B cell (primary cell): ENCODE measurements around the gene CDK6. TPM values are rescaled to one million over a fixed set of nuclear protein-coding genes. Genes with fewer than 3 reads are reported as not detected.
A peak's percentile ranks its signal among the peaks of the same experiment; 100 is the strongest.

Source experiments
- ATAC-seq: fragments of 200-7000 bp; cut with Tn5 transposase; one replicate; pipeline ENCODE4 v1.10.0; 2021; ENCODE audit warnings: low read depth, mild to moderate bottlenecking, moderate number of reproducible peaks, moderate library complexity
- CTCF ChIA-PET: fragments of 350-600 bp; sonication (Branson Sonifier 250); formaldehyde crosslinking; loops from one replicate; lab custom pipeline; 2021; ENCODE audit warnings: antibody characterized with exemption, inconsistent platforms; lab: Charles Lee
- POLR2A ChIA-PET: fragments of 350-600 bp; sonication (Branson Sonifier 250); formaldehyde crosslinking; loops from one replicate; lab custom pipeline; 2021; ENCODE audit warnings: antibody characterized with exemption; lab: Charles Lee
- DNase-seq: peaks from one replicate; pipeline ENCODE4 v3.0.0; 2013
- H2AFZ ChIP-seq: 2 replicates; pipeline ENCODE4 v1.6.1; 2012; ENCODE audit warnings: mild to moderate bottlenecking, low read depth, low read length; ENCODE audit not compliant: insufficient read depth, poor library complexity, severe bottlenecking
- H3K27ac ChIP-seq, 2 donors: 1 replicate in 1 of 2; 2 replicates in 1 of 2; pipeline ENCODE4 v1.5.1; 2012 to 2013; ENCODE audit warnings: low read length in 2 of 2, mild to moderate bottlenecking in 2 of 2, moderate library complexity in 1 of 2
- H3K27me3 ChIP-seq, 4 experiments: fragments of 200-600 bp in 1 of 4; sonication (generic) in 1 of 4; replicated peaks in 1 of 4; 1 replicate in 2 of 4; 2 replicates in 2 of 4; pipeline versions ENCODE4 v1.6.1 to v1.7.0; 2013 to 2016; ENCODE audit warnings: low read length in 3 of 4, mild to moderate bottlenecking in 2 of 4, mixed read lengths in 1 of 4, moderate library complexity in 1 of 4; ENCODE audit not compliant: insufficient read depth in 4 of 4, control insufficient read depth in 3 of 4; ENCODE audit errors: control extremely low read depth in 1 of 4
- H3K36me3 ChIP-seq, 2 experiments: replicated peaks in 1 of 2; 1 replicate in 1 of 2; 2 replicates in 1 of 2; pipeline versions ENCODE4 v1.6.1 to v1.7.1; 2013; ENCODE audit warnings: low read length in 1 of 2; ENCODE audit not compliant: insufficient read depth in 2 of 2, control insufficient read depth in 1 of 2; ENCODE audit errors: control extremely low read depth in 1 of 2, extremely low read depth in 1 of 2
- H3K4me1 ChIP-seq, 2 donors: fragments of 200-600 bp in 1 of 2; sonication (generic) in 1 of 2; 1 replicate in 1 of 2; 2 replicates in 1 of 2; pipeline versions ENCODE4 v1.5.1 to v1.6.1; 2013 to 2017; ENCODE audit warnings: low read length in 2 of 2; ENCODE audit not compliant: control insufficient read depth in 2 of 2, insufficient read depth in 2 of 2
- H3K4me2 ChIP-seq: replicated peaks from 2 replicates; pipeline ENCODE3; 2012; ENCODE audit warnings: mild to moderate bottlenecking, low read depth, low read length; ENCODE audit not compliant: poor library complexity, severe bottlenecking
- H3K4me3 ChIP-seq, 5 experiments: fragments of 200-600 bp in 1 of 5; sonication (generic) in 1 of 5; 1 replicate in 3 of 5; 2 replicates in 2 of 5; pipeline versions ENCODE4 v1.5.1 to v1.7.0; 2011 to 2016; ENCODE audit warnings: low read length in 4 of 5, mild to moderate bottlenecking in 4 of 5, low read depth in 2 of 5, control low read depth in 1 of 5, moderate library complexity in 1 of 5; ENCODE audit not compliant: insufficient read depth in 1 of 5; ENCODE audit errors: control extremely low read depth in 1 of 5, extremely low read depth in 1 of 5
- H3K79me2 ChIP-seq: fragments of 200-600 bp; sonication (generic); one replicate; pipeline ENCODE4 v1.6.0; 2016; ENCODE audit warnings: low read length; ENCODE audit not compliant: control insufficient read depth, insufficient read depth
- H3K9ac ChIP-seq: fragments of 200-600 bp; sonication (generic); 2 replicates; pipeline ENCODE4 v1.6.1; 2017; ENCODE audit warnings: mild to moderate bottlenecking, low read length, moderate library complexity
- H3K9me3 ChIP-seq, 3 donors: one replicate each; pipeline versions ENCODE4 v1.6.1 to v1.7.1; 2013; ENCODE audit warnings: low read length in 2 of 3; ENCODE audit not compliant: control insufficient read depth in 2 of 3, insufficient read depth in 1 of 3; ENCODE audit errors: control extremely low read depth in 1 of 3
- H4K20me1 ChIP-seq: 2 replicates; pipeline ENCODE4 v1.6.0; 2012; ENCODE audit warnings: mild to moderate bottlenecking, low read length; ENCODE audit not compliant: insufficient read depth, control insufficient read depth, poor library complexity, severe bottlenecking
- H3K27ac Mint-ChIP-seq: one replicate; pipeline ENCODE4 v1.8.0; 2021; ENCODE audit warnings: mixed read lengths
- H3K27me3 Mint-ChIP-seq: one replicate; pipeline ENCODE4 v1.8.0; 2021; ENCODE audit warnings: mixed read lengths
- H3K4me1 Mint-ChIP-seq: one replicate; pipeline ENCODE4 v1.8.0; 2021; ENCODE audit warnings: mixed read lengths
- H3K4me3 Mint-ChIP-seq: one replicate; pipeline ENCODE4 v1.8.0; 2021; ENCODE audit warnings: mixed read lengths
- H3K9me3 Mint-ChIP-seq: one replicate; pipeline ENCODE4 v1.8.0; 2022; ENCODE audit warnings: mixed read lengths; ENCODE audit not compliant: insufficient read depth
- EZH2 ChIP-seq: IDR thresholded peaks from 2 replicates; pipeline ENCODE4 v1.6.1; 2012; ENCODE audit warnings: borderline replicate concordance, low read depth, mild to moderate bottlenecking, moderate library complexity, low read length; ENCODE audit not compliant: insufficient read depth, poor library complexity, severe bottlenecking
- WGBS: methylation state at CpG from one replicate; pipeline ENCODE4 v1.1.5; 2013; ENCODE audit warnings: missing lambda C conversion rate; ENCODE audit not compliant: insufficient coverage; 5-methylcytosine and 5-hydroxymethylcytosine counted together
- intact Hi-C: fragments of 100-400 bp; cut with micrococcal nuclease; formaldehyde crosslinking; loops from one replicate; pipeline ENCODE4 v1.10.0; 2022
- polyA plus RNA-seq: library from polyadenylated mRNA; depleted of rRNA; stranded (reverse); fragments of >200 nt; gene quantifications from 2 replicates; pipeline ENCODE4 v1.2.3, GENCODE V29; 2012
- total RNA-seq, 2 donors: library from RNA; stranded (reverse); fragments of 120-200 nt in 1 of 2; gene quantifications; 1 replicate in 1 of 2; 2 replicates in 1 of 2; pipeline versions ENCODE4 v1.2.3 to v1.2.4, GENCODE V29; 2013 to 2022
- TF ChIP-seq, protein P1 (sequence below): fragments of 200-600 bp; IDR thresholded peaks from one replicate; pipeline ENCODE4 v1.8.0; 2022; ENCODE audit warnings: antibody characterized with exemption, mild to moderate bottlenecking

The CDK6 gene
- total and polyA plus RNA-seq, 2 donors (not counting 1 experiment from before 2014, with no cell fraction given): 3.0 to 14.6 TPM

GRCh38 chr7:92589056-92589455 lies 247.3 kb downstream of the CDK6 start:
- Histone ChIP-seq H3K27ac (peak overlapping the region in 1 of 2 donors; percentile 83), H3K27me3 (no peaks in the 10 kb centered on the region), H3K4me1 (peaks cover 22 to 31% of the 10 kb centered on the region in 2 donors), H2AFZ (peak overlapping the region; percentile 99), H3K4me3 (peak overlapping the region; percentile 46 to 88 (median 85)), H3K9ac (peak overlapping the region; percentile 87), H4K20me1 (peaks cover 48% of the 10 kb centered on the region), H3K36me3 (peaks cover 0 to 2% of the 10 kb centered on the region in 2 experiments), H3K4me2 (peak overlapping the region; percentile 85), H3K9me3 (no peaks in the 10 kb centered on the region), H3K79me2 (peaks cover 63% of the 10 kb centered on the region)
- Mint-ChIP-seq H3K27me3 (no peaks in the 10 kb centered on the region), H3K9me3 (peaks cover 2% of the 10 kb centered on the region), H3K4me3 (peak overlapping the region; percentile 94), H3K27ac (peak overlapping the region; percentile 97), H3K4me1 (peaks cover 54% of the 10 kb centered on the region)
- WGBS: 49% methylated on average over 6 of the region's 7 CpGs
- CTCF ChIA-PET: interaction anchor here (1.1 kb wide), 1 partner anchor 10 kb away, joined by 4 read pairs; no protein-coding TSS in a partner anchor
- ATAC-seq (no peak), DNase-seq (no peak)
- POLR2A ChIA-PET: no interaction called here
- intact Hi-C loops: no loop called here
- TF ChIP-seq, protein P1, sequence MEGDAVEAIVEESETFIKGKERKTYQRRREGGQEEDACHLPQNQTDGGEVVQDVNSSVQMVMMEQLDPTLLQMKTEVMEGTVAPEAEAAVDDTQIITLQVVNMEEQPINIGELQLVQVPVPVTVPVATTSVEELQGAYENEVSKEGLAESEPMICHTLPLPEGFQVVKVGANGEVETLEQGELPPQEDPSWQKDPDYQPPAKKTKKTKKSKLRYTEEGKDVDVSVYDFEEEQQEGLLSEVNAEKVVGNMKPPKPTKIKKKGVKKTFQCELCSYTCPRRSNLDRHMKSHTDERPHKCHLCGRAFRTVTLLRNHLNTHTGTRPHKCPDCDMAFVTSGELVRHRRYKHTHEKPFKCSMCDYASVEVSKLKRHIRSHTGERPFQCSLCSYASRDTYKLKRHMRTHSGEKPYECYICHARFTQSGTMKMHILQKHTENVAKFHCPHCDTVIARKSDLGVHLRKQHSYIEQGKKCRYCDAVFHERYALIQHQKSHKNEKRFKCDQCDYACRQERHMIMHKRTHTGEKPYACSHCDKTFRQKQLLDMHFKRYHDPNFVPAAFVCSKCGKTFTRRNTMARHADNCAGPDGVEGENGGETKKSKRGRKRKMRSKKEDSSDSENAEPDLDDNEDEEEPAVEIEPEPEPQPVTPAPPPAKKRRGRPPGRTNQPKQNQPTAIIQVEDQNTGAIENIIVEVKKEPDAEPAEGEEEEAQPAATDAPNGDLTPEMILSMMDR: no peak
- no peak for TF ChIP-seq EZH2

- H2AFZ ChIP-seq: no peak overlapping the region
- H3K9me3 ChIP-seq: no peaks in the 10 kb centered on the region
- TF ChIP-seq EZH2: no peak
- TF ChIP-seq, protein P1: no peak
- CTCF ChIA-PET: no interaction called here
- H3K4me3 ChIP-seq: peak overlapping the region in 2 of 5 experiments; percentile 85 to 88
- Mint-ChIP-seq H3K27ac (peak overlapping the region; percentile 37), H3K9me3 (peaks cover 2% of the 10 kb centered on the region), H3K4me3 (peak overlapping the region; percentile 94), H3K27me3 (no peaks in the 10 kb centered on the region), H3K4me1 (peaks cover 56% of the 10 kb centered on the region)
- 93% methylated on average over 4 of the region's 9 CpGs for whole genome bisulfite sequencing
- peak overlapping the region; percentile 85 for H3K4me2 ChIP-seq
- peaks cover 68% of the 10 kb centered on the region for H3K79me2 ChIP-seq
- peaks cover 0 to 2% of the 10 kb centered on the region in 2 experiments for H3K36me3 ChIP-seq
- no peak overlapping the region for H3K9ac ChIP-seq
- peaks cover 22 to 31% of the 10 kb centered on the region in 2 donors for H3K4me1 ChIP-seq
- H4K20me1 ChIP-seq: peaks cover 48% of the 10 kb centered on the region
- no peaks in the 10 kb centered on the region for H3K27me3 ChIP-seq
- intact Hi-C loops: no loop called here
- no peak for DNase-seq
- H3K27ac ChIP-seq: no peak overlapping the region
- POLR2A ChIA-PET: no interaction called here
- no peak for ATAC-seq
These were observed 247.8 kb downstream of the CDK6 start for GRCh38 chr7:92588561-92588960.
